GM12873 (cell line): ENCODE results near the gene HMGCR.
A peak's percentile ranks its signal among the peaks of the same experiment; 100 is the strongest.

Source experiments
- CTCF ChIP-seq: IDR thresholded peaks from 2 replicates; pipeline ENCODE4 v1.5.1; 2012; ENCODE audit warnings: low read depth, mild to moderate bottlenecking, moderate library complexity, low read length, control low read depth; ENCODE audit not compliant: insufficient read depth; ENCODE audit errors: missing control alignments

The HMGCR gene

GRCh38 chr5:75322066-75322465 lies 15.0 kb upstream of the HMGCR start:
- TF ChIP-seq CTCF = no peak

GRCh38 chr5:75324791-75325190 lies 12.2 kb upstream of the HMGCR start:
- no peak for TF ChIP-seq CTCF

GRCh38 chr5:75325242-75325641 lies 11.8 kb upstream of the HMGCR start:
- TF ChIP-seq CTCF = no peak

- no peak for TF ChIP-seq CTCF
Measured at GRCh38 chr5:75330404-75330803, 6.6 kb upstream of the HMGCR start.

GRCh38 chr5:75331095-75332090 lies 5.6 kb upstream of the HMGCR start:
- peak; percentile 40 for TF ChIP-seq CTCF

GRCh38 chr5:75335486-75335885 lies 1.5 kb upstream of the HMGCR start:
- TF ChIP-seq CTCF = no peak

GRCh38 chr5:75335952-75336614 lies 937 bp upstream of the HMGCR start:
- peak; percentile 27 for TF ChIP-seq CTCF
